RWPE1 (cell line): ENCODE results near the gene TOP1.

Experiments
- CTCF ChIA-PET: fragments of 350-600 bp; sonication (Branson Sonifier 250); formaldehyde crosslinking; extraction: SDS; loops from one replicate; lab custom pipeline; 2021; lab: Yijun Ruan, JAX
- POLR2A ChIA-PET: fragments of 400-600 bp; formaldehyde crosslinking; extraction: SDS; loops from one replicate; lab custom pipeline; 2020; ENCODE audit warnings: antibody characterized with exemption; ENCODE audit not compliant: low non-redundant PET; lab: Yijun Ruan, JAX
- DNase-seq: peaks from one replicate; pipeline ENCODE4 v3.0.0; 2012; ENCODE audit warnings: low spot score
- H3K27ac ChIP-seq: fragments of 450-650 bp; 2 replicates; pipeline ENCODE4 v1.5.1; 2017
- CTCF ChIP-seq: fragments of 450-650 bp; conservative IDR thresholded peaks from 2 replicates; pipeline ENCODE4 v1.5.1; 2017; ENCODE audit warnings: low read depth, mild to moderate bottlenecking

The TOP1 gene

GRCh38 chr20:41079066-41079465 is 50.4 kb downstream of the TOP1 start:
- no peak for TF ChIP-seq CTCF
- CTCF ChIA-PET, result interaction anchor here (0.6 to 1.4 kb wide), 4 partner anchors 17 to 359 kb away, joined by 3 to 5 read pairs (median 4); no protein-coding TSS in a partner anchor
- POLR2A ChIA-PET, result no interaction called here
- no peak overlapping the region for H3K27ac ChIP-seq
- no peak for DNase-seq

- POLR2A ChIA-PET, result no interaction called here
Observed at GRCh38 chr20:41080866-41081265, 52.2 kb downstream of the TOP1 start.

GRCh38 chr20:41081276-41081814 is 52.7 kb downstream of the TOP1 start:
- no peak for TF ChIP-seq CTCF
- DNase-seq, result no peak
- ChIA-PET CTCF (interaction anchor here (0.6 to 1.0 kb wide), 3 partner anchors 92 to 232 kb away, joined by 3 to 4 read pairs (median 3); no protein-coding TSS in a partner anchor), POLR2A (no interaction called here)
- H3K27ac ChIP-seq, result no peak overlapping the region

More at GRCh38 chr20:41080866-41081265, 52.2 kb downstream of the TOP1 start:
- no peak overlapping the region for H3K27ac ChIP-seq
- TF ChIP-seq CTCF, result no peak
- no peak for DNase-seq
- CTCF ChIA-PET, result no interaction called here

- no peak for TF ChIP-seq CTCF
- ChIA-PET CTCF (interaction anchor here (0.9 to 1.0 kb wide), 3 partner anchors 13 to 91 kb away, joined by 3 to 5 read pairs (median 4); no protein-coding TSS in a partner anchor), POLR2A (no interaction called here)
- no peak overlapping the region for H3K27ac ChIP-seq
- no peak for DNase-seq
Observed at GRCh38 chr20:41082306-41082705, 53.7 kb downstream of the TOP1 start.

GRCh38 chr20:41085606-41086005 is 57.0 kb downstream of the TOP1 start:
- DNase-seq, result no peak
- POLR2A ChIA-PET, result interaction anchor here (0.7 kb wide), 1 partner anchor 52 kb away, joined by 9 read pairs; the partner anchor contains the start of gene PLCG1
- TF ChIP-seq CTCF, result no peak
- H3K27ac ChIP-seq, result no peak overlapping the region
- CTCF ChIA-PET, result interaction anchor here (0.7 to 1.9 kb wide), 2 partner anchors 9 to 51 kb away, joined by 6 to 8 read pairs; no protein-coding TSS in a partner anchor

GRCh38 chr20:41086402-41087324 is 58.0 kb downstream of the TOP1 start:
- H3K27ac ChIP-seq, result no peak overlapping the region
- POLR2A ChIA-PET, result no interaction called here

More at GRCh38 chr20:41086402-41087324, 58.0 kb downstream of the TOP1 start:
- no peak for DNase-seq
- CTCF ChIA-PET, result interaction anchor here (0.6 to 2.3 kb wide), 9 partner anchors 8 to 224 kb away, joined by 3 to 8 read pairs (median 5); no protein-coding TSS in a partner anchor
- no peak for TF ChIP-seq CTCF
